Measurements from ENCODE around the gene GPR137B. TPM values are rescaled to one million over a fixed set of nuclear protein-coding genes. Genes with fewer than 3 reads are reported as not detected.

GPR137B gene
- total and polyA plus RNA-seq, 2 experiments from 2014 or later: 13.0 to 15.5 TPM

- Histone ChIP-seq H3K9me3 (ENCODE audit: low read depth) (peaks cover 6% of the 10 kb centered on the region), H3K4me1 (ENCODE audit: insufficient read depth) (peaks cover 4% of the 10 kb centered on the region), H3K27ac (no peak overlapping the region), H3K4me2 (no peak overlapping the region), H2AFZ (no peak overlapping the region), H3K27me3 (no peaks in the 10 kb centered on the region), H3K4me3 (no peak overlapping the region), H3K79me2 (no peaks in the 10 kb centered on the region), H3K9me2 (replicated peaks; ENCODE audit: insufficient read depth) (no peaks in the 10 kb centered on the region), H4K20me1 (ENCODE audit: insufficient read depth, poor library complexity, severe bottlenecking) (no peaks in the 10 kb centered on the region), H3K36me3 (replicated peaks; ENCODE audit: insufficient read depth, low read depth) (no peaks in the 10 kb centered on the region)
- no peak for DNase-seq (ENCODE audit: low spot score)
- TF ChIP-seq EZH2 (IDR thresholded peaks at IDR 0.05; ENCODE audit: borderline replicate concordance) (no peak), EZH2phosphoT487 (IDR thresholded peaks at IDR 0.05; ENCODE audit: low read depth, severe bottlenecking, unreplicated experiment) (no peak)
- TF ChIP-seq, protein P1, sequence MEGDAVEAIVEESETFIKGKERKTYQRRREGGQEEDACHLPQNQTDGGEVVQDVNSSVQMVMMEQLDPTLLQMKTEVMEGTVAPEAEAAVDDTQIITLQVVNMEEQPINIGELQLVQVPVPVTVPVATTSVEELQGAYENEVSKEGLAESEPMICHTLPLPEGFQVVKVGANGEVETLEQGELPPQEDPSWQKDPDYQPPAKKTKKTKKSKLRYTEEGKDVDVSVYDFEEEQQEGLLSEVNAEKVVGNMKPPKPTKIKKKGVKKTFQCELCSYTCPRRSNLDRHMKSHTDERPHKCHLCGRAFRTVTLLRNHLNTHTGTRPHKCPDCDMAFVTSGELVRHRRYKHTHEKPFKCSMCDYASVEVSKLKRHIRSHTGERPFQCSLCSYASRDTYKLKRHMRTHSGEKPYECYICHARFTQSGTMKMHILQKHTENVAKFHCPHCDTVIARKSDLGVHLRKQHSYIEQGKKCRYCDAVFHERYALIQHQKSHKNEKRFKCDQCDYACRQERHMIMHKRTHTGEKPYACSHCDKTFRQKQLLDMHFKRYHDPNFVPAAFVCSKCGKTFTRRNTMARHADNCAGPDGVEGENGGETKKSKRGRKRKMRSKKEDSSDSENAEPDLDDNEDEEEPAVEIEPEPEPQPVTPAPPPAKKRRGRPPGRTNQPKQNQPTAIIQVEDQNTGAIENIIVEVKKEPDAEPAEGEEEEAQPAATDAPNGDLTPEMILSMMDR (IDR thresholded peaks at IDR 0.05; ENCODE audit: poor library complexity): no peak
- WGBS (ENCODE audit: low lambda C conversion rate, missing lambda C conversion rate): 55% methylated on average over 5 of the region's 5 CpGs
Observed at GRCh38 chr1:236207121-236207520, 64.8 kb downstream of the GPR137B start.

DNA sequence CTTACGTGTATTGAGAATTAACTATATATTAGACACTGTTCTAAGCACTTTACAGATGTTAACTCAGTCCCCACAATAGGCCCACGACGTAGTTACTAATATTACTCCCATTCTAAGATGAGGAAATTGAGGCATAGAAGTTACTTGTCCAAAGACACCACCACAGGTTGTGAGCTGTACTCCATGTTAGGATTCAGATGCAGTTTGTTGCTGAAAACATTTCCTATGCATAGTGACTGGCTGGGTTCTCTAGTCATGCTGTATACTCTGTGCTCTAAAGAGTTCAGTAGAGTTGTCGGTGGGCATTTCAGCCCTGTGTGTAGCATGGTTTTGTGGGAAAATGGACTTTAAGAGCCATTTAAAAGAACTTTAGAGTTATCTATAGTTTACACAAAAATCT is 65.2 kb downstream of the GPR137B start:
- H3K4me2 ChIP-seq: no peak overlapping the region
- no peak overlapping the region for H3K27ac ChIP-seq
- H3K9me3 ChIP-seq (ENCODE audit: low read depth): peaks cover 6% of the 10 kb centered on the region
- H3K36me3 ChIP-seq (replicated peaks; ENCODE audit: insufficient read depth, low read depth): no peaks in the 10 kb centered on the region
- H3K27me3 ChIP-seq: no peaks in the 10 kb centered on the region
- 93% methylated on average over 4 of the region's 4 CpGs for WGBS (ENCODE audit: low lambda C conversion rate, missing lambda C conversion rate)
- H2AFZ ChIP-seq: no peak overlapping the region
- no peak for TF ChIP-seq EZH2phosphoT487 (IDR thresholded peaks at IDR 0.05; ENCODE audit: low read depth, severe bottlenecking, unreplicated experiment)
- no peak for TF ChIP-seq EZH2 (IDR thresholded peaks at IDR 0.05; ENCODE audit: borderline replicate concordance)
- TF ChIP-seq, protein P1 (IDR thresholded peaks at IDR 0.05; ENCODE audit: poor library complexity): no peak
- peaks cover 4% of the 10 kb centered on the region for H3K4me1 ChIP-seq (ENCODE audit: insufficient read depth)
- no peaks in the 10 kb centered on the region for H3K79me2 ChIP-seq
- no peaks in the 10 kb centered on the region for H3K9me2 ChIP-seq (replicated peaks; ENCODE audit: insufficient read depth)
- H3K4me3 ChIP-seq: no peak overlapping the region
- H4K20me1 ChIP-seq (ENCODE audit: insufficient read depth, poor library complexity, severe bottlenecking): no peaks in the 10 kb centered on the region
- no peak for DNase-seq (ENCODE audit: low spot score)

DNA sequence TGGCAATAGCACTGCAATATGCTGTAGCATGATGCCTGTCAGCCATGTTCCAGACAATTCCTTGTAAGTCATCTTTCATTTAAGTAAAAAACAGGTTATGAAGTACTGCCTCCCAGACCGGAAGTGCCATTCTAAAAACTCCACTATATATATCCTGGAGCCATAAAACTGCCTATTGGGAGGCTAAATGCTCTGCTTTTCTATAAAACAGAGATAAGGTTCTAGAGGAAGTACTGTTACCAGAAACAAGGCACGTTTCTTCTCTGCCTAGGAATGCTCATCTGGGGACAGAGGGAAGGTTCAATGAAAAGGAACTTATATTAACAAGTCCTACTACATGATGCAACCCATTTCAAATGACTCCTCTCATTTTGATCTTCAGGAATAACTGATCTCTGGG is 66.8 kb downstream of the GPR137B start:
- Histone ChIP-seq H3K27me3 (no peaks in the 10 kb centered on the region), H3K36me3 (replicated peaks; ENCODE audit: insufficient read depth, low read depth) (no peaks in the 10 kb centered on the region), H3K4me1 (ENCODE audit: insufficient read depth) (peaks cover 4% of the 10 kb centered on the region), H3K4me3 (no peak overlapping the region), H3K27ac (no peak overlapping the region), H2AFZ (no peak overlapping the region), H3K9me3 (ENCODE audit: low read depth) (no peaks in the 10 kb centered on the region), H3K9me2 (replicated peaks; ENCODE audit: insufficient read depth) (no peaks in the 10 kb centered on the region), H3K4me2 (no peak overlapping the region), H4K20me1 (ENCODE audit: insufficient read depth, poor library complexity, severe bottlenecking) (no peaks in the 10 kb centered on the region), H3K79me2 (no peaks in the 10 kb centered on the region)
- TF ChIP-seq EZH2phosphoT487 (IDR thresholded peaks at IDR 0.05; ENCODE audit: low read depth, severe bottlenecking, unreplicated experiment): no peak
- TF ChIP-seq, protein P1 (IDR thresholded peaks at IDR 0.05; ENCODE audit: poor library complexity): no peak
- TF ChIP-seq EZH2 (IDR thresholded peaks at IDR 0.05; ENCODE audit: borderline replicate concordance): no peak
- 21% methylated on average over 2 of the region's 2 CpGs for WGBS (ENCODE audit: low lambda C conversion rate, missing lambda C conversion rate)
- DNase-seq (ENCODE audit: low spot score): no peak

DNA sequence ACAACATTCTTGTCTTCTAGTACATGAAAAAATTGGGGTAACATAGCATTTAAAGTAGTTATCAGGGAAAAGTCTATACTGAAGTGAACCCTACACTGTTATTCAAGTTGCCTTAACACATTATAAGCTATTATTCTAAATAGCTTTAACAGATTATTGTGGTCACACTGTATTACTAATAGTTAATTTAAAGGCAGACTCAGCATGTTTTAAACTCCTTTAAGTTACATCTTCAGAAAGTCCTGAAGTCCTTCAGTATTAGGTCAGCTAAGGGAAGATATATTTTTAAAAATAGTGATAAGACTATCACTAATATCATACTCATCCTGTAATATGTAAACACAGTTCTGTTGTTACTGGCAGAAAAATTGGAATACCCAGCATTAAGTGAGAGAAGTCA is 67.4 kb downstream of the GPR137B start:
- Histone ChIP-seq H3K4me2 (no peak overlapping the region), H3K27me3 (no peaks in the 10 kb centered on the region), H3K79me2 (no peaks in the 10 kb centered on the region), H3K4me3 (no peak overlapping the region), H3K4me1 (ENCODE audit: insufficient read depth) (peaks cover 4% of the 10 kb centered on the region), H3K9me2 (replicated peaks; ENCODE audit: insufficient read depth) (no peaks in the 10 kb centered on the region), H2AFZ (no peak overlapping the region), H3K9me3 (ENCODE audit: low read depth) (no peaks in the 10 kb centered on the region), H3K36me3 (replicated peaks; ENCODE audit: insufficient read depth, low read depth) (no peaks in the 10 kb centered on the region), H3K27ac (no peak overlapping the region), H4K20me1 (ENCODE audit: insufficient read depth, poor library complexity, severe bottlenecking) (no peaks in the 10 kb centered on the region)
- TF ChIP-seq EZH2 (IDR thresholded peaks at IDR 0.05; ENCODE audit: borderline replicate concordance) (no peak), EZH2phosphoT487 (IDR thresholded peaks at IDR 0.05; ENCODE audit: low read depth, severe bottlenecking, unreplicated experiment) (no peak)
- TF ChIP-seq, protein P1 (IDR thresholded peaks at IDR 0.05; ENCODE audit: poor library complexity): no peak
- no peak for DNase-seq (ENCODE audit: low spot score)

All from hepatocyte (in vitro differentiated cells).